HG03060 (cell line): ENCODE results near the gene STARD9.

Source experiments
- ATAC-seq: cut with Tn5 transposase; IDR thresholded peaks from one replicate; pipeline ENCODE4 v1.9.1; 2021; ENCODE audit warnings: low read depth, moderate number of reproducible peaks; ENCODE audit not compliant: unreplicated experiment

Gene STARD9

GRCh38 chr15:42725331-42725903 is 150.0 kb downstream of the STARD9 start:
- no peak for ATAC-seq

GRCh38 chr15:42726114-42726513 is 150.7 kb downstream of the STARD9 start:
- ATAC-seq: no peak

- ATAC-seq: no peak
Observed at GRCh38 chr15:42727750-42728381, 152.5 kb downstream of the STARD9 start.

- ATAC-seq: no peak
Observed at GRCh38 chr15:42728560-42728959, 153.2 kb downstream of the STARD9 start.

GRCh38 chr15:42728972-42729371 is 153.6 kb downstream of the STARD9 start:
- no peak for ATAC-seq

DNA sequence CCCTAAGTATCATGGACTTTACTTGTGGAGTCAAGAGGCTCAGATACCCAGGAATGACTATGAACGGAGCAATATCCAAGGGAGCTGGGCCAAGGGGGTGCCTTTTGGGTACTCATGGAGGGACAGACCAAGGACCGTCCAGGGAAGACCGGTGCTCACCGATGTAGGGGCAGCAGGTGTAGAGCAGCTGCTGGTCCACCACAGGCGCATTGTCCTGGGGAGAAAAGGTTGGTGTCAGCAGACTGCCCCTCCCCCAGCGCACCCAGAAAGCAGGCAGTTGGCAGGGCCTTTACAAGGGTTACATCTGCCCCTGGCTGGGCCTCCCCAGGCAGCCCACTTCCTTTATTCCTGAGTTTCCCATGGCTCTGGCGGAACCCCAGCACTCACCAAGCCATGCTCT is 154.0 kb downstream of the STARD9 start:
- ATAC-seq: no peak

- no peak for ATAC-seq
Observed at GRCh38 chr15:42730135-42730534, 154.7 kb downstream of the STARD9 start.

- ATAC-seq: no peak
Observed at GRCh38 chr15:42730536-42730935, 155.1 kb downstream of the STARD9 start.

DNA sequence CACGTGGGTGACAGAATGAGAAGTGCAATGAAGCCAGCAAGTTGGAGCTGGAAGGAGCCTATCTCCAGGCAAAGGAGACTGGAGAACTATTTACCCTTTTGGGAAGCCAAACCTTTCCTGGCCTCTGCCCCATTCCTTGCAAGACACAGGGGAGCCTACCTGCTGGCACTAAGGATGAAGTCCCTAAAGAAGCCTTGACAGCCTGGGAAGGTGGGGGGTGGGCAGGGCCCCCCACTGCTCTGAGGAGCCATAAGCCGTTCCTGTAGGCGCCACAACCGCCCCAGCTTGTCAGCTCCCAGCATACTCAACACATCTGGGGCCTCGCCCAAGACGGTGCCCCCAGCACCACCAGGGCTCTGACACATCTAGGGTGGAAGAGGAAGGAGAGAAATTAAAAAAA is 156.1 kb downstream of the STARD9 start:
- no peak for ATAC-seq

GRCh38 chr15:42732095-42732827 is 156.9 kb downstream of the STARD9 start:
- no peak for ATAC-seq

- ATAC-seq: no peak
Observed at GRCh38 chr15:42733027-42733426, 157.6 kb downstream of the STARD9 start.

- ATAC-seq: no peak
Observed at GRCh38 chr15:42734076-42734672, 158.8 kb downstream of the STARD9 start.

DNA sequence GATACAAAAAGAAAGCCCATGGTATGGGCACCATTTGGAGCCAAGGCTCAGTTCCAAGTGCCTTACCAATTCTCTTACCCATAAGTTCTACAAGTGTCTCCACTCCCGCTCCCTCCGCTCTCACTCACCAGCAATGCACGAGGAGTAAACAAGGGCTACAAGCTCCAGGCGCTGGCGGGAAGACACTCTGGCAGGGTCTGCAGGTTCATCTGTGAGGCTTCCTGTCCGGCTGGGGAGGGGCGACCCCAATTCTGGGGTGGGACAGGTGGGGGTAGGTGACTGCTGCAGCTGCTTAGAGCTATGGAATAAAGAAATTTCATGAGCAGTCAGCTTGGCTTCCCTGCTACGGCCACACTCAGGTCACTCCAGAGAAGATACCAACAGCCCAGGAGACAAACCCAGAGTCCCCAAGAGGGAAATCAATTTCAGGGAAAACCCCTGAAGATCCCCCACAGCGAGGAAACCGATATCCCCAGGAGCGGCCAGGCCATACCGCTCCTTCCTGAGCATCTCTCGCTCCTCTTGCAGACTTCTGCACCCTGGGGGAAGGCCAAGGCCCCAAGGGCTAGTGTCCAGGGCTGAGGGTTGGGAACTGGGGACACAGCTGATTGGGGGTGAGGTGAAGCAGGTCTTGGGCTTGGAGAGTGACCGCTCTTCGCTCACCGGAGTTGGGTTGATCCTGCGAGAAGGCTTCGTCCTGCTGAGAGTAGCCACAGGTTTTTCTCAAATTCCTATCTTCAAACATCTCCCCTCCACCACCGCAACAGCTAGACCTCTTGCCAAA is 160.2 kb downstream of the STARD9 start:
- no peak for ATAC-seq

- ATAC-seq: no peak
Observed at GRCh38 chr15:42736178-42736792, 160.9 kb downstream of the STARD9 start.

- ATAC-seq: no peak
Observed at GRCh38 chr15:42736793-42737528, 161.6 kb downstream of the STARD9 start, which contains the start of gene CDAN1. Gene CDAN1 (minus strand): TSS chr15:42737128. CDS start chr15:42737102, 26 bp downstream.

GRCh38 chr15:42737529-42738328 is 162.3 kb downstream of the STARD9 start:
- ATAC-seq: no peak

DNA sequence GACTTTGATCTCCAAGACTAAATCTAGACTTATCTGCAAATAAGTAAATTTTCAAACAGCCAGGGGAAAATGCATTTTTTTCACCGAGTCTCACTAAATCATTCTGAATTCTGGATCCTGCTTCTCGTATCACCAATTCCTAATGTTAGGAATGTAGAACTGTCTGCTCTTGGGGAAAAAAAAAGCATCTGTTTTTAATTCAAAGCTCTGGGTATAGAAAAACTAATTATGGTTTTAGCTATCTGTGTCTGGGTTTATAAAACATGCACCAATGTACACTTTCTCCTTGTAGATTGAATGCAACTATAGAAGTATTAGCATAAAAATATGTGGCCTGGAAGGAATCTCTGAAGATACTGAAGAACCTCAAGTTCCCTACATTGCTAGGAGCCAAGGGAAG is 166.3 kb downstream of the STARD9 start:
- no peak for ATAC-seq

DNA sequence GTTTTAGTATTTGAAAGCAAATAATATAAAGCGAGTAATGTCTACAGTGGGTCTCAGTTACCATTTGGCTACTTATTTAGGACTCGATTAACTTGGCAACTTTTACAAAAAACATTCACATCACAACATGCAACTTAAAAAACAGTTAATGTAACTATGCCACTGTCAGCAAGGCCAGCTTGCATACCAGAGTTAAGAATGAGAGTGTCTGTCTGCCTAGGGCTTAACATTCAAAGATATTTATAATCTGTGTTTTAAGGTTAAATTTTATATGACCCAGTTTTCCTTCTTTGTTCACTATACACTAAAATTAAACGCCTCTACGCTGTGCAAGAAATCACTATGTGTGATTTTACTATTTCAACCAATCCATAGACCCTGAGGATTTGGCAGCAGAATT is 166.7 kb downstream of the STARD9 start:
- no peak for ATAC-seq

GRCh38 chr15:42744195-42744594 is 168.8 kb downstream of the STARD9 start:
- ATAC-seq: no peak
